GM10266 (cell line): ENCODE results near the gene COL4A3.

Source experiments
- DNase-seq: peaks from one replicate; pipeline ENCODE4 v3.0.0; 2012; ENCODE audit errors: extremely low spot score
- CTCF ChIP-seq: IDR thresholded peaks from 2 replicates; pipeline ENCODE4 v1.5.1; 2012; ENCODE audit warnings: mild to moderate bottlenecking, low read depth; ENCODE audit not compliant: control insufficient read depth, insufficient read depth; ENCODE audit errors: missing control alignments

The COL4A3 gene

DNA sequence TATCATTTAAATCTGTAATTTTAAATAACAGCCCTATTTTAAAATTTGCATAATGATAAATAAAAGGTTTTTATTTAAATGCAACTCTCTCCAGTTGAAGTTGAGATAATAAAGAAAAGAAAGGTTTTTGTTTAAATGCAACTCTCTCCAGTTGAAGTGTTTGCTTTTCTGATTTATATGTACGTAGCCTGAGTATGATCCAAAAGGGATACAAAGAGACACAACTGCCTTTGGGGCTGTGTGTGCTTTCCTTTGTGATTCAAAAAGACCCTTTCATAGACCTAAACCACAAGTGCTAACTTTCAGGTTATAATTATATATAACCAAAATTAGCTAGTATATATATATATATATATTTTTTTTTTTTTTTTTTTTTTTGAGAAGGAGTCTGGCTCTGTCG is 84.5 kb downstream of the COL4A3 start:
- DNase-seq, result no peak
- no peak for TF ChIP-seq CTCF

DNA sequence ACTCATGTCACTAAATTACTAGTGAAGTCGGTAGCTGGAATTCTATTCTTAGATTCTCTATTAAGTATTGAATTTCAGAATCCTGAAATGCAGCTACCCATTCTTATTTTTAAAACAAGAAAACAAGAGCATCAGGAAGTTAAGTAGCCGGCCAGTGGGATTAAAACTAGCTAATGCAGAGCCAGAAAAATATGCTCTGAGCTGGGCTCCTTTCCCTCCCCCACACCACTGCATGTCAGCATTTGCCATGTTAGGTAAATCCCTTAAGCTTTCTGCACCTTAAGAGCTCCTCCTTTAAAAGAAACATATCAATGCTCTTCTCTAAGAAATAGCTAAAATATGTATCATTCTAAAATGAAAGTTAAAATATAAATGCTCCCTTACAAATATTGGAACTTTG is 88.4 kb downstream of the COL4A3 start:
- no peak for TF ChIP-seq CTCF
- DNase-seq, result no peak

DNA sequence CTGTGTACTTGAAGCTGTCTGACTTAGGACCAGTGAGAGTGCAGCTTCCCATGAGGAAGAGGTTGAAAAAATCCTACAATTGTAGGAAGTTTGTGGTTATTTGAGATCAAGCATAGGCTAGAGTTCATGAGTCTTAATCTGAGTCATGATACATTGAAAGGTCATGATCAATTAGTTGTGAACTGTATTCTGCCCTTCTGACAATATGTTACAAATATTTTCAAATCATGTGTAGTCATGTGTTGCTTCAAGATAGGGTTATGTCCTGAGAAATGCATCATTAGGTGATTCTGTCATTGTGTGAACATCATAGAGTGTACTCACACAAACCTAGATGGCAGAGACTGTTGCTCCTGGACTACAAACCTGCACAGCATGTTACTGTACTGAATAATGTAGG is 92.2 kb downstream of the COL4A3 start:
- TF ChIP-seq CTCF, result no peak
- no peak for DNase-seq

DNA sequence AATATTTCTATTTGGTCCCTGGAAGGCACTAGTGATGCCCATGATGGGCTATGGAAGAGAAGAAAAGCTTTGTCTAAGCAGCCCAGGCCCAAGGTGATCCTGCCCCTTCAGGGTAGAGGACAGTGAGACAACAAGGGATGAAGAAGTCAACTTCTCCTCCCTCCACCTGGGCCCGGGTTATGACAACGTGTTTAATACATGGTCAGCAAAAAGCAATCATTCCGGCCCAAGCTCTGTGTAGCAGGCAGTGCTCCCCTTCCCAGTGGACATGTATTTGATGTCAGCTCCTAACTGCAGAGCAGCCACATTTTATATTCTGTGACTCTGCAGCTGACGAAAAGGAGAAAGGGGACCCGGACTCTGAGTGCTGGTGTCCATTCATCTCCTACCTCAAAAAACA is 93.4 kb downstream of the COL4A3 start:
- DNase-seq, result no peak
- no peak for TF ChIP-seq CTCF

DNA sequence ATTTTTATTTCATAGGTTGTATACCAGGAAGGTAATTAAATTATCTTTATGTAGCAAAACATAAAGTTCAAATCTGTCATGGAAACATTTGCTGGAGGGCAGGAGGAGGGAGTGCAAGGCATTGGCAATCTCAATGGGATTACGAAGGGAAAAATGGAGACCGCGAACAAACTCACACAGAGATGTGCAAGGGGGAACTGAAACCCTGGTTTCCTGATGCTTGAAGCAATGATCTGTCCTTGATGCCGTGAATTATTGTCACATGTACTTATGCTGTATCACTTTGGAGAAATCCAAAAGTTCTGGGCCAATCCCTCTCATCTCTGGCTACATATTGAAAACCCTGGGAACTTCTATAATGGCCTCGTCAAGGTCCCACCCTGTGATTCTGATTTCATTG is 95.6 kb downstream of the COL4A3 start:
- no peak for DNase-seq
- TF ChIP-seq CTCF, result no peak

GRCh38 chr2:227267410-227268115 is 103.1 kb downstream of the COL4A3 start:
- TF ChIP-seq CTCF, result no peak
- no peak for DNase-seq

DNA sequence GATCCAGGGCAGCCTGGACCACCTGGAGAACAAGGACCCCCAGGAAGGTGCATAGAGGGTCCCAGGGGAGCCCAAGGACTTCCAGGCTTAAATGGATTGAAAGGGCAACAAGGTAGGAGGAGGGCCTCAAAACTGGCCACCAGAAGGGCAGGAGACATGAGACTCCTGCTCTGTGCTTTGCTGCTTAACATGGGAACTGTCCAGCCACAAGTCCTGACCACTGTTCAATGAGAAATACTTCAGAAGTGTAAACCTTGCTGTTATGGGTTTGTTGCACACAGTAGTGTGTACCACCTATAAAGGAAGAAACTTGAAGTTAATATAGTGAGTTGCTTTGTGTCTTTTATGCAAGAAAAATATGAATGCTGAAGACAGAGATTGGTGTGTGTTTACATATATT is 116.5 kb downstream of the COL4A3 start:
- DNase-seq, result no peak
- no peak for TF ChIP-seq CTCF
